HepG2 (cell line): ENCODE data around the gene NOTO. TPM values are rescaled to one million over a fixed set of nuclear protein-coding genes. Genes with fewer than 3 reads are reported as not detected.
A peak's percentile ranks its signal among the peaks of the same experiment; 100 is the strongest.

Source experiments
- ASH2L ChIP-seq: fragments of 300-600, 200-600 bp; sonication (generic); IDR thresholded peaks from 2 replicates; pipeline ENCODE4 v1.7.0; 2017; ENCODE audit warnings: low read depth, mild to moderate bottlenecking, moderate library complexity, mixed read lengths, low read length; ENCODE audit not compliant: insufficient read length
- CSRNP2 ChIP-seq: sonication (generic); formaldehyde crosslinking; conservative IDR thresholded peaks from 2 replicates; pipeline ENCODE4 v1.8.0; 2022; ENCODE audit warnings: low read depth, missing genetic modification reagents
- DMAP1 ChIP-seq: IDR thresholded peaks from 2 replicates; pipeline ENCODE4 v1.6.1; 2016
- DMTF1 ChIP-seq: sonication (generic); formaldehyde crosslinking; IDR thresholded peaks from 2 replicates; pipeline ENCODE4 v1.4.0; 2020; ENCODE audit warnings: mild to moderate bottlenecking, missing genetic modification reagents
- DPF2 ChIP-seq: sonication (generic); formaldehyde crosslinking; IDR thresholded peaks from 2 replicates; pipeline ENCODE4 v1.4.0; 2020; ENCODE audit warnings: mild to moderate bottlenecking, low read depth, missing genetic modification reagents, borderline replicate concordance
- FOXA1 ChIP-seq, 2 experiments: fragments of 450-650 bp in 1 of 2; sonication (generic) in 1 of 2; formaldehyde crosslinking in 1 of 2; IDR thresholded peaks; 2 replicates each; pipeline versions ENCODE4 v1.4.0 to v1.6.1; 2016 to 2020; ENCODE audit warnings: missing genetic modification reagents in 1 of 2
- GMEB1 ChIP-seq: sonication (generic); formaldehyde crosslinking; IDR thresholded peaks from 2 replicates; pipeline ENCODE4 v1.5.1; 2020; ENCODE audit warnings: missing genetic modification reagents, mild to moderate bottlenecking, borderline replicate concordance
- HDAC6 ChIP-seq: fragments of 200-600 bp; sonication (generic); IDR thresholded peaks from 2 replicates; pipeline ENCODE4 v1.7.0; 2017; ENCODE audit warnings: mild to moderate bottlenecking, antibody characterized with exemption, low read length, low read depth
- HIVEP1 ChIP-seq: sonication (generic); formaldehyde crosslinking; IDR thresholded peaks from 2 replicates; pipeline ENCODE4 v1.4.0; 2020; ENCODE audit warnings: mild to moderate bottlenecking, missing genetic modification reagents
- HNRNPLL ChIP-seq: fragments of 200-400 bp; formaldehyde crosslinking; IDR thresholded peaks from 2 replicates; pipeline ENCODE4 v1.6.1; 2017; ENCODE audit warnings: mild to moderate bottlenecking, low read depth, low read length; ENCODE audit not compliant: poor library complexity, severe bottlenecking
- HOXA5 ChIP-seq: sonication (generic); formaldehyde crosslinking; IDR thresholded peaks from 2 replicates; pipeline ENCODE4 v1.4.0; 2020; ENCODE audit warnings: missing genetic modification reagents
- JARID2 ChIP-seq: sonication (generic); formaldehyde crosslinking; IDR thresholded peaks from 2 replicates; pipeline ENCODE4 v1.8.1; 2023; ENCODE audit warnings: missing genetic modification reagents, inconsistent platforms; ENCODE audit not compliant: insufficient replicate concordance
- LCORL ChIP-seq, 2 experiments: fragments of 450-650 bp in 1 of 2; sonication (generic) in 1 of 2; formaldehyde crosslinking in 1 of 2; IDR thresholded peaks; 2 replicates each; pipeline versions ENCODE4 v1.5.0 to v1.6.1; 2017 to 2020; ENCODE audit warnings: antibody characterized with exemption in 1 of 2, missing genetic modification reagents in 1 of 2
- SRY ChIP-seq: sonication (generic); formaldehyde crosslinking; IDR thresholded peaks from 2 replicates; pipeline ENCODE4 v1.8.0; 2022; ENCODE audit warnings: mild to moderate bottlenecking, missing genetic modification reagents
- TAF1 ChIP-seq: sonication (generic); formaldehyde crosslinking; IDR thresholded peaks from 2 replicates; pipeline ENCODE4 v1.4.0; 2020; ENCODE audit warnings: missing genetic modification reagents
- TCF7L2 ChIP-seq: IDR thresholded peaks from 2 replicates; pipeline ENCODE4 v1.6.1; 2011; ENCODE audit warnings: mild to moderate bottlenecking, low read depth, low read length, moderate library complexity
- TEAD3 ChIP-seq: optimal IDR thresholded peaks from 2 replicates; pipeline ENCODE3; 2016; ENCODE audit warnings: borderline replicate concordance
- ZMYM3 ChIP-seq: sonication (generic); formaldehyde crosslinking; IDR thresholded peaks from 2 replicates; pipeline ENCODE4 v1.5.1; 2020; ENCODE audit warnings: mild to moderate bottlenecking, missing genetic modification reagents
- ZNF543 ChIP-seq: sonication (generic); formaldehyde crosslinking; IDR thresholded peaks from 2 replicates; pipeline ENCODE4 v1.4.0; 2020; ENCODE audit warnings: mild to moderate bottlenecking, missing genetic modification reagents
- ZNF724P ChIP-seq: sonication (generic); formaldehyde crosslinking; IDR thresholded peaks from 2 replicates; pipeline ENCODE4 v1.8.0; 2022; ENCODE audit warnings: missing genetic modification reagents, borderline replicate concordance
- ZNF788 ChIP-seq: sonication (generic); formaldehyde crosslinking; IDR thresholded peaks from 2 replicates; pipeline ENCODE4 v1.5.0; 2020; ENCODE audit warnings: mild to moderate bottlenecking, missing genetic modification reagents, borderline replicate concordance
- ZNF891 ChIP-seq: sonication (generic); formaldehyde crosslinking; IDR thresholded peaks from 2 replicates; pipeline ENCODE4 v1.5.0; 2020; ENCODE audit warnings: mild to moderate bottlenecking, missing genetic modification reagents
- ZSCAN25 ChIP-seq: sonication (generic); formaldehyde crosslinking; IDR thresholded peaks from 2 replicates; pipeline ENCODE4 v1.8.0; 2022; ENCODE audit warnings: mild to moderate bottlenecking, missing genetic modification reagents
- ZSCAN30 ChIP-seq: sonication (generic); formaldehyde crosslinking; IDR thresholded peaks from 2 replicates; pipeline ENCODE4 v1.5.0; 2020; ENCODE audit warnings: mild to moderate bottlenecking, missing genetic modification reagents
- polyA plus RNA-seq, 8 experiments: library from polyadenylated mRNA; depleted of rRNA in 3 of 8; stranded (reverse) in 7 of 8; unstranded in 1 of 8; fragments of >200 nt; fragmentation: Illumina TruSeq in 4 of 8; extraction: Trizol in 4 of 8; gene quantifications; 2 replicates each; pipeline versions ENCODE4 v1.2.1 to v1.2.3, GENCODE V29; 2011 to 2016; ENCODE audit warnings: low read depth in 4 of 8, missing spikeins in 1 of 8, mixed read lengths in 1 of 8; ENCODE audit not compliant: insufficient read depth in 1 of 8
- total RNA-seq, 5 experiments: library from RNA; depleted of rRNA; stranded (reverse); fragments of >200 nt; fragmentation: Illumina TruSeq; extraction: Trizol; gene quantifications; 2 replicates each; pipeline ENCODE4 v1.2.3, GENCODE V29; 2016; ENCODE audit warnings: low read depth in 1 of 5

The NOTO gene
- total and polyA plus RNA-seq, 2 of the 13 experiments (the other 11 are each of a cell fraction or from before 2014, with no cell fraction given), result not detected

DNA sequence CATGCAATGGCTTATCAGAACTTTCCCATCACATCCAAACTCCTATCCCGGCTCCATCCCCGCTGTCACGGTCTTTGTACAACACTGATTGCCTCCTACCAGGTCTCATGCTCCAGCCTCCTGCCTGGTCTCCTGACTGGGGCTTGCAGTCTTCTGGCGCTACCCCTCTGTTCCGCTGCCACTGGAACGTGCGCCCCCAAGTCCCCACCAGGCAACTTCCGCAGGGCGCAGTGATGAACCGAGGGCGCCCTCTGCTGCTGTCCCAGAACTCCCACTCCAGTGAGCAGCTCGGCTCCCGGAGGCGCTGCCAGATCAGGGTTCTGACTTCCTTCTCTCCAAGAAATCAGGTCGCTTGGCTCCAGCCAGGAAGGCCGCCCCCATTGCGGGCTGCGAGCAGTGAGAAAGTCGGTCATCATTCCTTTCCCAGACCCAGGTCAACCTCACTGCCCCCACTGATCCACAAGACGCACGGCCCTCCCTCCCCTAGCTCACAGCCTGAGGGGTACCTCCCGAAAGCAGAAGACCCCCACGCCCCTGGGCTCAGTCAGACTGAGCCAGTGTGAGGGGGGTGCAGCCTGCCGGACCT, 45.7 kb upstream of the NOTO start (continued):
- TF ChIP-seq DMTF1 (CRISPR knock-in tag) (no peak), HOXA5 (no peak), ZNF788 (CRISPR knock-in tag) (peak; percentile 68; the same call in 1 of the 2 replicates), TCF7L2 (no peak), TEAD3 (CRISPR knock-in tag) (peak; percentile 58), GMEB1 (CRISPR knock-in tag) (peak; percentile 50; the same call in 1 of the 2 replicates), SRY (no peak), ZNF543 (CRISPR knock-in tag) (no peak), FOXA1 (IDR thresholded peaks at IDR 0.05) (no peak), FOXA1 (CRISPR knock-in tag; IDR thresholded peaks at IDR 0.05) (no peak), LCORL (IDR thresholded peaks at IDR 0.05) (no peak), LCORL (CRISPR knock-in tag; IDR thresholded peaks at IDR 0.05) (peak; percentile 68; the same call in 1 of the 2 replicates), ZSCAN25 (CRISPR knock-in tag) (0 out of 2 replicates have a peak, but pooled peaks have one; percentile 62), ZSCAN30 (CRISPR knock-in tag) (no peak), HNRNPLL (peak; percentile 54), ZNF724P (CRISPR knock-in tag) (peak; percentile 77; the same call in 1 of the 2 replicates), ZNF891 (CRISPR knock-in tag) (0 out of 2 replicates have a peak, but pooled peaks have one; percentile 41), DPF2 (CRISPR knock-in tag) (no peak), ASH2L (no peak), CSRNP2 (CRISPR knock-in tag) (no peak), HDAC6 (no peak), JARID2 (CRISPR knock-in tag) (no peak), TAF1 (no peak), ZMYM3 (CRISPR knock-in tag) (0 out of 2 replicates have a peak, but pooled peaks have one; percentile 28), DMAP1 (CRISPR knock-in tag) (no peak), HIVEP1 (CRISPR knock-in tag) (peak; percentile 71; the same call in 1 of the 2 replicates)
